ENCODE measurements around the gene COG5.

DNA sequence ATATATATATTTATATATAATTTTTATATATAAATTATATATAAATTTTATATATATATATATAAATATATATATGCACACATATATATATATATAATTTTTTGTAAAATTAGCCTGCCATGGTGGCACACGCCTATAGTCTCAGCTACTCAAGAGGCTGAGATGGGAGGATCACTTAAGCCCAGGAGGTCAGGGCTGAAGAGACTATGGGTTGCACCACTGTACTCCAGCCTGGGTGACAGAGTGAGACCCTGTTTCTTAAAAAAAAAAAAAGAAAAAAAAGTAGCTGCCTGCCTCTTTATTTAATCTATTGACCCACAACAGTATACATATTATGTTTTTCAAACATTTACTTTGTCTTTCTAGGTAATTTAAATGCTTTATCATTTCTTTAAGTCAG is 35.5 kb upstream of the COG5 start:
- TF ChIP-seq, protein P1, sequence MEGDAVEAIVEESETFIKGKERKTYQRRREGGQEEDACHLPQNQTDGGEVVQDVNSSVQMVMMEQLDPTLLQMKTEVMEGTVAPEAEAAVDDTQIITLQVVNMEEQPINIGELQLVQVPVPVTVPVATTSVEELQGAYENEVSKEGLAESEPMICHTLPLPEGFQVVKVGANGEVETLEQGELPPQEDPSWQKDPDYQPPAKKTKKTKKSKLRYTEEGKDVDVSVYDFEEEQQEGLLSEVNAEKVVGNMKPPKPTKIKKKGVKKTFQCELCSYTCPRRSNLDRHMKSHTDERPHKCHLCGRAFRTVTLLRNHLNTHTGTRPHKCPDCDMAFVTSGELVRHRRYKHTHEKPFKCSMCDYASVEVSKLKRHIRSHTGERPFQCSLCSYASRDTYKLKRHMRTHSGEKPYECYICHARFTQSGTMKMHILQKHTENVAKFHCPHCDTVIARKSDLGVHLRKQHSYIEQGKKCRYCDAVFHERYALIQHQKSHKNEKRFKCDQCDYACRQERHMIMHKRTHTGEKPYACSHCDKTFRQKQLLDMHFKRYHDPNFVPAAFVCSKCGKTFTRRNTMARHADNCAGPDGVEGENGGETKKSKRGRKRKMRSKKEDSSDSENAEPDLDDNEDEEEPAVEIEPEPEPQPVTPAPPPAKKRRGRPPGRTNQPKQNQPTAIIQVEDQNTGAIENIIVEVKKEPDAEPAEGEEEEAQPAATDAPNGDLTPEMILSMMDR (IDR thresholded peaks at IDR 0.05), result no peak
- no peak for TF ChIP-seq POLR2A (IDR thresholded peaks at IDR 0.05)
